Natural killer cell treated with Interleukin-12 subunit alpha and Interleukin-12 subunit beta and Interleukin-15 and Interleukin-18, amount 100 ng/mL, for 72 hours (primary cell): Measurements from ENCODE around the gene MORC1. TPM values are rescaled to one million over a fixed set of nuclear protein-coding genes. Genes with fewer than 3 reads are reported as not detected.
"Not testable (repeated sequence)": the region's sequence is repeated elsewhere in the genome, so short reads cannot be mapped to it uniquely, and the experiment has no call there.

Source experiments
- ATAC-seq, 2 donors: fragments of 150-1000 bp; cut with Tn5 transposase in 1 of 2; sonication (Bioruptor Pico), chemical (Tn5 transposase) in 1 of 2; 2 replicates each; pipeline ENCODE4 v1.10.0; 2021
- DNase-seq: peaks from one replicate; pipeline ENCODE4 v3.0.0; 2022; ENCODE audit warnings: low spot score
- H3K27ac Mint-ChIP-seq, 2 donors: 1 replicate in 1 of 2; 2 replicates in 1 of 2; pipeline ENCODE4 v1.8.0; 2022; ENCODE audit warnings: mixed read lengths in 2 of 2, mild to moderate bottlenecking in 1 of 2, moderate library complexity in 1 of 2
- H3K27me3 Mint-ChIP-seq, 2 donors: 1 replicate in 1 of 2; 2 replicates in 1 of 2; pipeline ENCODE4 v1.8.0; 2022; ENCODE audit warnings: mixed read lengths in 2 of 2
- H3K36me3 Mint-ChIP-seq: one replicate; pipeline ENCODE4 v1.8.0; 2022; ENCODE audit warnings: mixed read lengths
- H3K4me1 Mint-ChIP-seq, 2 donors: 1 replicate in 1 of 2; 2 replicates in 1 of 2; pipeline ENCODE4 v1.8.0; 2022; ENCODE audit warnings: low read depth in 2 of 2, mixed read lengths in 2 of 2, mild to moderate bottlenecking in 1 of 2
- H3K4me3 Mint-ChIP-seq: one replicate; pipeline ENCODE4 v1.8.0; 2022; ENCODE audit warnings: mixed read lengths
- H3K9me3 Mint-ChIP-seq: 2 replicates; pipeline ENCODE4 v1.8.0; 2022; ENCODE audit warnings: mixed read lengths
- total RNA-seq, 2 donors: library from RNA; stranded (reverse); gene quantifications; one replicate each; pipeline ENCODE4 v1.2.3, GENCODE V29; 2022

The MORC1 gene, protein sequence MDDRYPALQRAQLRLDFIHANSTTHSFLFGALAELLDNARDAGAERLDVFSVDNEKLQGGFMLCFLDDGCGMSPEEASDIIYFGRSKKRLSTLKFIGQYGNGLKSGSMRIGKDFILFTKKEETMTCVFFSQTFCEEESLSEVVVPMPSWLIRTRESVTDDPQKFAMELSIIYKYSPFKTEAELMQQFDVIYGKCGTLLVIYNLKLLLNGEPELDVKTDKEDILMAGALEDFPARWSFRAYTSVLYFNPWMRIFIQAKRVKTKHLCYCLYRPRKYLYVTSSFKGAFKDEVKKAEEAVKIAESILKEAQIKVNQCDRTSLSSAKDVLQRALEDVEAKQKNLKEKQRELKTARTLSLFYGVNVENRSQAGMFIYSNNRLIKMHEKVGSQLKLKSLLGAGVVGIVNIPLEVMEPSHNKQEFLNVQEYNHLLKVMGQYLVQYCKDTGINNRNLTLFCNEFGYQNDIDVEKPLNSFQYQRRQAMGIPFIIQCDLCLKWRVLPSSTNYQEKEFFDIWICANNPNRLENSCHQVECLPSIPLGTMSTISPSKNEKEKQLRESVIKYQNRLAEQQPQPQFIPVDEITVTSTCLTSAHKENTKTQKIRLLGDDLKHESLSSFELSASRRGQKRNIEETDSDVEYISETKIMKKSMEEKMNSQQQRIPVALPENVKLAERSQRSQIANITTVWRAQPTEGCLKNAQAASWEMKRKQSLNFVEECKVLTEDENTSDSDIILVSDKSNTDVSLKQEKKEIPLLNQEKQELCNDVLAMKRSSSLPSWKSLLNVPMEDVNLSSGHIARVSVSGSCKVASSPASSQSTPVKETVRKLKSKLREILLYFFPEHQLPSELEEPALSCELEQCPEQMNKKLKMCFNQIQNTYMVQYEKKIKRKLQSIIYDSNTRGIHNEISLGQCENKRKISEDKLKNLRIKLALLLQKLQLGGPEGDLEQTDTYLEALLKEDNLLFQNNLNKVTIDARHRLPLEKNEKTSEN
- total RNA-seq = not detected

DNA sequence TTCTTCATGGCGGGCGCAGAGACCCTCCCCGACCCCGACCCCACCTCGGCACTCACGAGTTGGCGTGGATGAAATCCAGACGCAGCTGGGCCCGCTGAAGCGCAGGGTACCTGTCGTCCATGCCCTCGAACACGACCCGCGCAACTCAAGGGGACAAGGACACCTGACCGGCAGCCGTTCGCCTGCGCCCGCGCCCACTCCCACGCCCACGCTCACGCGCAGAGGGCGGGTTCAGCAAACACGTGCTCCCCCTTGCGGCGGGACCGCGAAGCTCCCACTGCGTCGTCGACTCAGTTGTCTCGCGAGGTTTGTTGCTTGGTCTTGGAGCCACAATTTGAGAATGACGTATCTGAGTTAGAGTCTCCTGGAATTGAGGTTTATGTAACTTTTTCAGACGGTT is at the start of gene MORC1:
TSS of gene MORC1 (minus strand) at position 196 of the 400 bp plus-strand sequence. CDS start at position 121, 75 bp downstream.
- ATAC-seq = no peak
- H3K9me3 Mint-ChIP-seq = peaks cover 4% of the 10 kb centered on the region
- no peaks in the 10 kb centered on the region for H3K36me3 Mint-ChIP-seq
- DNase-seq = no peak
- no peak within 1 kb of the TSS for H3K27ac Mint-ChIP-seq
- H3K4me3 Mint-ChIP-seq = no peak within 1 kb of the TSS
- H3K27me3 Mint-ChIP-seq = peaks cover 2 to 7% of the 10 kb centered on the region in 2 donors
- H3K4me1 Mint-ChIP-seq = no peaks in the 10 kb centered on the region

DNA sequence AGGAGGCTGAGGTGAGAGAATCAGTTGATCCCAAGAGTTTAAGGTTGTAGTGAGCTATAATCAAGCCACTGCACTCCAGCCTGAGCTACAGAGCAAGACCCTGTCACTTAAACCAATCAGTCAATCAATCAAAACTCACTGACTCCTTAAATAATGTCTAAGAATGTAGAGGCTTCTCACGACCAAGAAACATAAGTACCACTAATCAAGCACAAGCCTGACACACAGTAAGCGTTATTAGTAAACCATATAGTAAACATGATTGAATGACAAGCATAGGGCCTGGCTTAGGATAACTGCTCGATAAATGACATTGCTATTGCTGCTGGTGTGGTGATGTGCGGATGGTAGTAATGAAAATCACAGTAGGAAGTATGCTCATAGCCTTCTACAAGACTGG is 48.0 kb upstream of the MORC1 start:
- no peak for ATAC-seq

DNA sequence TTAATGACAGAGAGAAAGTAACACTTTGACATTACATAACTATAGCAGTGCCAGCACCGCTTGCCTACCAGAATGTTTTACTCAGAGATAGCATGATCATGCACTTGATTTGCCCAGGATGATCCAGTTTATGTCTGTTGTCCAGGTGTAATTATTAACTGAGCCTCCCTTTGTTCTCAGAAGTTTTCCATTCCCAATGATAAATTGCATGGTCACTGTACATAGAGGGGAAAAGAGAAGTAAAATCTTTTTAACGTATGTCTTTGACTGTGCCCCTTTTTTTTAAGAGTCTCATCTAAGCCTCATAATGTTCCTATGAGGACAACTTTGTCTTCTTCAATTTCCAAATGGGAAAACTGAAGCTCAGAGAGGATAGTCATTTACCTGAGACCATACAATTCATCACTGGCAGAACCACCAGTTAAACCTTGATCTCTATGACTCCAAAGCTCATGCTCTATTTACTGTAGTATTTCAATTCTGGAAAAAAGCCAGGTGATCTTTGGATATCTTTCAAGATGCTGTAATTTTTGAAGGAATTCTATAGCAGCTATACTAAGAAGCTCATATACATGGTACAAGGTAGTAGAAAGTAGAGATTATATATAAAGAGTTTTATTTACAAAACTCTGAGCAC is 43.7 kb upstream of the MORC1 start:
- H3K9me3 Mint-ChIP-seq = peaks cover 4% of the 10 kb centered on the region
- no peaks in the 10 kb centered on the region for H3K27me3 Mint-ChIP-seq
- no peak overlapping the region for H3K27ac Mint-ChIP-seq
- ATAC-seq = no peak
- no peaks in the 10 kb centered on the region for H3K4me1 Mint-ChIP-seq
- no peak for DNase-seq
- H3K4me3 Mint-ChIP-seq = no peak overlapping the region
- H3K36me3 Mint-ChIP-seq = no peaks in the 10 kb centered on the region

More for the DNA sequence above, 48.0 kb upstream of the MORC1 start:
- H3K27me3 Mint-ChIP-seq = no peaks in the 10 kb centered on the region
- H3K9me3 Mint-ChIP-seq = peaks cover 4% of the 10 kb centered on the region
- no peak overlapping the region for H3K4me3 Mint-ChIP-seq
- H3K27ac Mint-ChIP-seq = no peak overlapping the region
- H3K36me3 Mint-ChIP-seq = no peaks in the 10 kb centered on the region
- H3K4me1 Mint-ChIP-seq = no peaks in the 10 kb centered on the region
- no peak for DNase-seq

DNA sequence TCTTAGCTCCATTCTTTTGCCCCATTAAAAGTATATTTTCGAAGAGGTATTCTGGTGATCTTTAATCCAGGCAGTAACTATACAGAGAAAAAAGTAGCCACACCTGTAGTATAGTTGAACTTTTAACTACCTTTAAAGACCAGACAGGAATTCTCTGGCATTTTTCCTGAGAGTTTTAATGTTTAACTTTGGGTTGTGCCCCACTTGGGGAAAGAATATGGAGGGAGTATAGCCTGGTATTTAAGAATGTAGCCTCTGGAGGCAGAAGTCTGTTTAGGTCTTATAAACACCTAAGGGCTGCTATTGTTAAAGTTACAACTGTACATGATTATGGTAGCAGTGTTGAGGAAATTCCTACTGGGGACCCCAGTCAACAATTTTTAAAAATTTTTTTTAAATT is 37.9 kb upstream of the MORC1 start:
- peaks cover 4% of the 10 kb centered on the region for H3K9me3 Mint-ChIP-seq
- H3K4me1 Mint-ChIP-seq = no peaks in the 10 kb centered on the region
- no peaks in the 10 kb centered on the region for H3K36me3 Mint-ChIP-seq
- H3K27ac Mint-ChIP-seq = no peak overlapping the region
- no peak overlapping the region for H3K4me3 Mint-ChIP-seq
- DNase-seq (no peak), ATAC-seq (no peak)
- H3K27me3 Mint-ChIP-seq = no peaks in the 10 kb centered on the region

DNA sequence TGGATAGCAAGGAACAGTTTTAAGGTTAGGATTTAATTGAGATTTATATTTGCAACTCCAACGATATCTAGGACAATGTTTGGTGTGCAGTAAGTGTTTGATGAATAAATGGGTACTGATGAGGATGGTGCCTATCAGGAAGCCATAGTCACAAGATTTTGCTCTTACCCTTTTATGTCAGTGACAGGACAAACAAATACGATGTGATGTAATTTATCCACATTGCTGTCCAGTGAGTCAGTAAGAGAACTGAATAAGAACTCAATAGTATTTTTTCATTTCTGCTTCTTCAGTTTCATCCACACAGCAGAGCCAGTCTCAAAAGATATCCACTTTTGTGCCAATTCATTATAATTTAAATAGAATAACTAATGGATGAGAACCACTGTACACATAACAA is 37.0 kb upstream of the MORC1 start:
- ATAC-seq (no peak), DNase-seq (no peak)
- no peaks in the 10 kb centered on the region for H3K36me3 Mint-ChIP-seq
- peaks cover 4% of the 10 kb centered on the region for H3K9me3 Mint-ChIP-seq
- H3K4me1 Mint-ChIP-seq = no peaks in the 10 kb centered on the region
- H3K27ac Mint-ChIP-seq = no peak overlapping the region
- H3K27me3 Mint-ChIP-seq = no peaks in the 10 kb centered on the region
- H3K4me3 Mint-ChIP-seq = no peak overlapping the region

DNA sequence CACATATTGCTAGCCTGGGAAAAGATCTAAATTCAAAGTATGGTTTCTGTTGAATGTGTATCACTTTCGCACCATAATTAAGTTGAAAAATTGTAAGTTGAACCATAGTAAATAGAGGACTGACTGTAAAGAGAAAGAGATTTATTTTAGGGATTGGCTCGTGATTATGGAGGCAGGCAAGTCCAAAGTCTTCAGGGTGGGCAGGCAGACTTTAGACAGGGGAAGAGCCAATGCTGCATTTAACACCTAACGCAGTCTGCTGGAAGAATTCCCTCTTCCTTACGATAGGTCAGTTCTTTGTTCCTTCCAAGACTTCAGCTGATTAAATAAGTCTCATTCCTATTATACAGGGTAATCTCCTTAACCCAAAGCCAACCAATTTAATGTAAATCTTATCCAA is 34.4 kb upstream of the MORC1 start:
- Mint-ChIP-seq H3K4me3 (no peak overlapping the region), H3K4me1 (no peaks in the 10 kb centered on the region), H3K27me3 (no peaks in the 10 kb centered on the region), H3K36me3 (no peaks in the 10 kb centered on the region), H3K9me3 (peaks cover 3% of the 10 kb centered on the region), H3K27ac (no peak overlapping the region)
- ATAC-seq = no peak
- no peak for DNase-seq

DNA sequence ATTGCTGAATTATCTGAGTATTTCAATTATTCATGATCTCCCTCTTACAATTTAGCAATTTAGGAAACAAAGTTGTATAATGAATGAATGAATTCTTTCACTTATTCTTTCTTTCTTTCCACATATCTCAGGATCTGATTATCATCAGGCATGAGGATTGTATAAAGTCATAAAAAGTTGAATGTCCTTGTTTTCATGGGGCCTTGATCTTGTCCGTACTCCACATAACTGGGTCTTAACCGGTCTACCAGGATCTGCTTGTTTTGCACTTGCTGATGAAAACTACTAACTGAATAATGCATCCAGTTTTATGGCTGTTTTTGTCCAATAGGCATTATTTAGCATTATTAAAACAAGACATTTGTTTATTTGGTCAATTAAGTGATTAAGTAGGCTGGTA is 31.1 kb upstream of the MORC1 start:
- peaks cover 6% of the 10 kb centered on the region for H3K9me3 Mint-ChIP-seq
- H3K27ac Mint-ChIP-seq = no peak overlapping the region

DNA sequence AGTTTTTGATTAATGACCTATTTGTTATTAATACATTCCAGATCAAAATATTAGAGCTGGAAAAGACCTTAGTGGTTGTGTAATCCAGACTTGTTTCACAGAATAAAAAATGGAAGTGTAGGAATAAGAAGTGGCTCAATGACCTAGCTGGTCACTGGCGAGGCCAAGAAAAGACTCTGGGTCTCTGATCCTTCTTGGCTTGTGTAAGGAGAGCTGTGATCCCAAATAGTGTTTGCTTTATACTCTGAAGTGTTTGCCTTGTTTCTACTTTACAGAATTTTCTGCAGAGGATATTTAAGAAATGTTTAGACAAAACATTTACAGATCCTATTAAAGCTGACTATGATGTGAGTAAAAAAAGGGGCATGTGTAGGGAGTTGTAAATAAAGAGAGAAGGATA is 25.7 kb upstream of the MORC1 start:
- DNase-seq (no peak), ATAC-seq (no peak)
- Mint-ChIP-seq H3K36me3 (no peaks in the 10 kb centered on the region), H3K27ac (no peak overlapping the region), H3K27me3 (peaks cover 0 to 7% of the 10 kb centered on the region in 2 donors), H3K9me3 (peaks cover 13% of the 10 kb centered on the region), H3K4me3 (no peak overlapping the region), H3K4me1 (no peaks in the 10 kb centered on the region)

More for the DNA sequence above, 31.1 kb upstream of the MORC1 start:
- Mint-ChIP-seq H3K36me3 (no peaks in the 10 kb centered on the region), H3K27me3 (no peaks in the 10 kb centered on the region), H3K4me1 (no peaks in the 10 kb centered on the region), H3K4me3 (no peak overlapping the region)
- ATAC-seq (no peak), DNase-seq (no peak)

DNA sequence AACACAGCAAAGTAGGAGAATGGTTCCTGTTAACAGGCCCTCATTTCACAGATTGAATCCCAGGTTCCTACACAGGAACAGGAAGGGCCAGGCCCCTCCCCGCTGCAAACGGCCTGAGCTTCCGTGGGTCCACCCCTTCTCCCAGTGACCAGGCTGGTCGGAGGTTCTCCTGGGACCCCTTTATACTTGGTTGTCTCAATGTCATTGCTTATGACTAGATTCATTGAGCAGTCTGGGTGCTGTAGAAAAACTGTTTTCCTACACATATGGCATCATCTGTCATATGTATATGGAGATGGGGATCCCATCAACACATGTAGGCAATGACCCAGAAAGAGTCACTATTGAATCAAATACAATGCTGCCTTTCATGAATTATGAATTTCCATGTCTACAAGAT is 22.4 kb upstream of the MORC1 start:
- Mint-ChIP-seq H3K4me3 (no peak overlapping the region), H3K27me3 (peaks cover 0 to 7% of the 10 kb centered on the region in 2 donors), H3K9me3 (peaks cover 7% of the 10 kb centered on the region), H3K36me3 (no peaks in the 10 kb centered on the region), H3K27ac (no peak overlapping the region), H3K4me1 (no peaks in the 10 kb centered on the region)
- DNase-seq (no peak), ATAC-seq (no peak)

DNA sequence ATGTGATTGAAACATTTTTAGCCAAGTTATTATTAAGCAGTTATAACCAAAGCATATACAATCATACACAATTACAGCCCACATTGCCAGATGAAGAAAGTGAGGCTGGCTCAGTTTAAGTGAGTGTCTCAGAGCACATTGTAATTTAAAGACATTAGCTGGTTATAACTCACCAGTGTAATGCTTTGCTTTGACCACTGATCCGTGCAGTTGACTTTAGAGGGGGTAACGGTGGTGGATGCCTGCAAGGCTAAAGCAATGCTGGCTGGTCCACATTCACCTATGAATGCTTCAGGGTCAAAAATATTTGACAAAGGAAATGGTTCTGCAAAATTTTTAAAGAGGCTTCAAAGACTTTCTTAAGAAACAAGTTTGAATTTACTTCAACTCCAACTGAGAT is 19.8 kb upstream of the MORC1 start:
- peaks cover 7% of the 10 kb centered on the region for H3K9me3 Mint-ChIP-seq
- H3K36me3 Mint-ChIP-seq = no peaks in the 10 kb centered on the region
- no peak overlapping the region for H3K27ac Mint-ChIP-seq
- H3K4me1 Mint-ChIP-seq = no peaks in the 10 kb centered on the region
- ATAC-seq (no peak), DNase-seq (no peak)
- H3K27me3 Mint-ChIP-seq = peaks cover 0 to 7% of the 10 kb centered on the region in 2 donors
- no peak overlapping the region for H3K4me3 Mint-ChIP-seq

DNA sequence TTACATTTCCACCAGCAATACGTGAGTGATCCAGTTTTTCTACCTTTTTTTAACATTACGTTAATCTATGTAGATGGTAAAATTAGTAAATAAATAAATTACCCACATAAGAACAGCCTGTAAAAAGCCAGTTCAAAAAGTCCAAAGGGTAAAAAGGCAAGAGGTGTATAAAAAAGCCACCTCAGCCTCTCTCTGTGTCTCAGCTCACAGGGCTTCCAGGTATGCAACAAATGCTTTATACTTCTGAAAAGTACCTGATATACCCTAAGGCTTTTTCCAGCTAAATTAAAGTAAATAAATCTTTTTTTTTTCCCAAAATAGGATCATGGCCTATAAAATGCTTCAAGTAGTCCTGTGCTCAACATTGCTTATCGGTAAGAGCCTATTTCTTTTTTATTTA is 18.6 kb upstream of the MORC1 start, which contains the start of gene C3orf85:
TSS of gene C3orf85 (plus strand) at position 197 of the 400 bp plus-strand sequence. CDS start at position 326, 129 bp downstream.
- Mint-ChIP-seq H3K4me1 (no peaks in the 10 kb centered on the region), H3K4me3 (no peak within 1 kb of the TSS), H3K27me3 (peaks cover 0 to 5% of the 10 kb centered on the region in 2 donors), H3K9me3 (peaks cover 6% of the 10 kb centered on the region), H3K27ac (no peak within 1 kb of the TSS), H3K36me3 (no peaks in the 10 kb centered on the region)
- ATAC-seq = no peak
- DNase-seq = no peak

DNA sequence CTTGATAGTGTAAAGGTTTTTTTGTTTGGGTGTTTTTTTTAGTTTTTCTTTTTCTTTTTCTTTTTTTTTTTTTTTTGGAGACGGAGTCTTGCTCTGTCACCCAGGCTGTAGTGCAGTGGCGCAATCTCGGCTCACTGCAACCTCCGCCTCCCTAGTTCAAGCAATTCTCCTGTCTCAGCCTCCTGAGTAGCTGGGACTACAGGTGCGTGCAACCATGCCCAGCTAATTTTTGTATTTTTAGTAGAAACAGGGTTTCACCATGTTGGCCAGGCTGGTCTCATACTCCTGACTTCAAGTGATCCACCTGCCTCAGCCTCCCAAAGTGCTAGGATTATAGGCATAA is 15.5 kb upstream of the MORC1 start:
- not testable (repeated sequence) for H3K27me3 Mint-ChIP-seq, DNase-seq, H3K4me1 Mint-ChIP-seq, H3K9me3 Mint-ChIP-seq, H3K4me3 Mint-ChIP-seq, H3K27ac Mint-ChIP-seq, H3K36me3 Mint-ChIP-seq, ATAC-seq

DNA sequence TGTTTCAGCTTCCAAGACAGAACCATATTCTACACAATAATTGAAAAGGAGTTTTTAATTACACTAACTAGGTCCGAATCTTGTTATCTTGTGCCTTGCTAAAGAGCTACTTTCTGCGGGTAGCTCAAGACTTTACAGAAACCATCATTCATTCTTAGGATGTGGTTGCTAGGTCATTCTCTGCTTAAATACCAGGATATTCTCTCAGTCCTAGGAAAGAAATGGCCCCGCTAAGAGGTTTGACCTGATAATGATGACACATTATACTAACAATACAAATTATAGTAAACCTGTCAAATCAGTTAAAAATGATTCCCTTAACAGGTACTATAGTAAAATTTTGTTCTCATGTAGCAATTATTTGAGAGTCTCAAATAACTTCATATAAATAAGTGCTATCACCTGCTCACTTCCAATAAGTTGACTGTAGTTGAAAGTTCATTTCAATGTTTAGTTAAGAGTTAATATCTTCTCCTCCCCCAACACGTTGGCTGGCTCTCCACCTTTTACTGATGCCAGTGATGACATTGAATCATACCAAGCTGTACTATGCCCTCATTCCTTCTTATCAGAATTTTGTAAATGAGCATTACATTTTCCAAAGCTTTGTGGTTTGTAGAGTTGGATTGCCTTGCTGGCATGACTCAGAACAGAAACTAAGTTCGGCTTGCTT is 15.0 kb upstream of the MORC1 start:
- Mint-ChIP-seq H3K27ac (no peak overlapping the region), H3K36me3 (no peaks in the 10 kb centered on the region), H3K9me3 (peaks cover 5% of the 10 kb centered on the region), H3K27me3 (no peaks in the 10 kb centered on the region), H3K4me3 (no peak overlapping the region), H3K4me1 (no peaks in the 10 kb centered on the region)
- ATAC-seq (no peak), DNase-seq (no peak)
